Calu3 (cell line): ENCODE measurements around the gene RASL11B. TPM values are rescaled to one million over a fixed set of nuclear protein-coding genes. Genes with fewer than 3 reads are reported as not detected.
"Not testable (repeated sequence)": the region's sequence is repeated elsewhere in the genome, so short reads cannot be mapped to it uniquely, and the experiment has no call there.

Experiments used
- BruUV-seq: library from RNA; stranded (reverse); fragments of 400-500 nt; replicated peaks from 2 replicates; lab custom pipeline; 2021; lab: Mats Ljungman, UMichigan
- CTCF ChIA-PET: fragments of 300-600 bp; sonication (Branson Sonifier 250); formaldehyde crosslinking; loops from one replicate; lab custom pipeline; 2022; ENCODE audit warnings: antibody characterized with exemption; lab: Charles Lee
- DNase-seq: peaks from one replicate; pipeline ENCODE4 v3.0.0; 2022
- H3K27ac Mint-ChIP-seq: one replicate; pipeline ENCODE4 v1.8.0; 2022; ENCODE audit warnings: mixed read lengths; ENCODE audit not compliant: unreplicated experiment
- H3K27me3 Mint-ChIP-seq: one replicate; pipeline ENCODE4 v1.8.0; 2022; ENCODE audit warnings: mixed read lengths; ENCODE audit not compliant: unreplicated experiment
- H3K36me3 Mint-ChIP-seq: one replicate; pipeline ENCODE4 v1.8.0; 2022; ENCODE audit warnings: mild to moderate bottlenecking, moderate library complexity, mixed read lengths; ENCODE audit not compliant: insufficient read depth, unreplicated experiment
- H3K4me1 Mint-ChIP-seq: one replicate; pipeline ENCODE4 v1.8.0; 2022; ENCODE audit warnings: mild to moderate bottlenecking, low read depth, mixed read lengths; ENCODE audit not compliant: unreplicated experiment
- H3K4me3 Mint-ChIP-seq: one replicate; pipeline ENCODE4 v1.8.0; 2022; ENCODE audit warnings: mild to moderate bottlenecking, low read depth, moderate library complexity, mixed read lengths; ENCODE audit not compliant: unreplicated experiment
- H3K9me3 Mint-ChIP-seq: one replicate; pipeline ENCODE4 v1.8.0; 2022; ENCODE audit warnings: low read depth, mixed read lengths; ENCODE audit not compliant: unreplicated experiment
- CTCF ChIP-seq: fragments of 200-600 bp; IDR thresholded peaks from one replicate; pipeline ENCODE4 v1.8.0; 2022; ENCODE audit warnings: antibody characterized with exemption; ENCODE audit not compliant: unreplicated experiment
- intact Hi-C: fragments of 100-400 bp; cut with micrococcal nuclease; formaldehyde crosslinking; loops from one replicate; pipeline ENCODE4 v1.10.0; 2022; ENCODE audit not compliant: unreplicated experiment
- total RNA-seq: library from RNA; stranded (reverse); gene quantifications from 2 replicates; pipeline ENCODE4 v1.2.3, GENCODE V29; 2022

Gene RASL11B
- total RNA-seq, 1 experiment from 2014 or later, result 0.64 TPM

GRCh38 chr4:52833941-52834525 lies 28.1 kb upstream of the RASL11B start:
- no TSS peak for BruUV-seq
- Mint-ChIP-seq H3K27me3 (peaks cover 10% of the 10 kb centered on the region), H3K27ac (no peak overlapping the region), H3K36me3 (no peaks in the 10 kb centered on the region), H3K4me1 (peaks cover 11% of the 10 kb centered on the region), H3K4me3 (no peak overlapping the region), H3K9me3 (no peaks in the 10 kb centered on the region)
- no peak for TF ChIP-seq CTCF
- intact Hi-C loops, result no loop called here
- CTCF ChIA-PET, result no interaction called here
- no peak for DNase-seq

GRCh38 chr4:52834641-52835456 lies 27.3 kb upstream of the RASL11B start:
- H3K36me3 Mint-ChIP-seq, H3K27ac Mint-ChIP-seq, H3K9me3 Mint-ChIP-seq, CTCF ChIA-PET, DNase-seq, BruUV-seq, H3K4me3 Mint-ChIP-seq, intact Hi-C loops, H3K27me3 Mint-ChIP-seq: not testable (repeated sequence)
- H3K4me1 Mint-ChIP-seq, result peaks cover 11% of the 10 kb centered on the region

- no peak for DNase-seq
- H3K27ac Mint-ChIP-seq, result no peak overlapping the region
- CTCF ChIA-PET, result no interaction called here
- no peaks in the 10 kb centered on the region for H3K9me3 Mint-ChIP-seq
- intact Hi-C loops, result no loop called here
- peaks cover 10% of the 10 kb centered on the region for H3K27me3 Mint-ChIP-seq
- no peak overlapping the region for H3K4me3 Mint-ChIP-seq
- no peak for TF ChIP-seq CTCF
- peaks cover 11% of the 10 kb centered on the region for H3K4me1 Mint-ChIP-seq
- no TSS peak for BruUV-seq
- no peaks in the 10 kb centered on the region for H3K36me3 Mint-ChIP-seq
Observed at GRCh38 chr4:52836120-52836519, 26.0 kb upstream of the RASL11B start.

- Mint-ChIP-seq H3K27ac (no peak overlapping the region), H3K27me3 (peaks cover 10% of the 10 kb centered on the region), H3K9me3 (no peaks in the 10 kb centered on the region), H3K4me1 (peaks cover 11% of the 10 kb centered on the region), H3K36me3 (no peaks in the 10 kb centered on the region), H3K4me3 (no peak overlapping the region)
- intact Hi-C loops, result no loop called here
- CTCF ChIA-PET, result no interaction called here
- no peak for TF ChIP-seq CTCF
- DNase-seq, result no peak
- no TSS peak for BruUV-seq
Observed at GRCh38 chr4:52836678-52837077, 25.4 kb upstream of the RASL11B start.
